Right cardiac atrium (tissue), 5 donors: ENCODE results near the gene PNPLA2. TPM values are rescaled to one million over a fixed set of nuclear protein-coding genes. Genes with fewer than 3 reads are reported as not detected.

Experiments
- polyA plus RNA-seq: library from polyadenylated mRNA; stranded (reverse); fragments of 200-250 nt; gene quantifications from one replicate; pipeline ENCODE4 v1.2.3, GENCODE V29; 2013
- total RNA-seq, 4 donors: library from RNA; stranded (reverse); fragmentation: NEBNext Ultra II Directional; extraction: Animal tissue kit (Norgen Biotek cat#: 25700); gene quantifications; one replicate each; pipeline ENCODE4 v1.2.1, GENCODE V29; 2021
- donor health status: healthy with polysubstance abuse.
- donor health status: DM: no; HTN: yes; CAD: no.
- donor health status: DM: no; HTN: no; CAD: no.
- donor health status: DM: no; HTN: yes; CAD: no; lungs with severe emphysema.
- donor health status: DM: yes; HTN: yes; CAD: no.

PNPLA2 gene
- total and polyA plus RNA-seq, 5 donors: 145 to 193 (median 176) TPM

Other genes with a start within 250 kb of the PNPLA2 start
- 10 to 100 TPM; 18.2 to 20.8 (median 20.1) TPM for gene PHRF1, start 242.4 kb upstream of the PNPLA2 start, total RNA-seq
- gene PHRF1, start 242.4 kb upstream of the PNPLA2 start, polyA plus RNA-seq: 17.0 TPM
- 10 to 100 TPM in 3 of 4 donors, 1 to 10 TPM in 1; 9.4 to 19.2 (median 13.5) TPM for gene IRF7, start 203.0 kb upstream of the PNPLA2 start, total RNA-seq
- 14.8 TPM for gene IRF7, start 203.0 kb upstream of the PNPLA2 start, polyA plus RNA-seq
- not detected for gene CDHR5, start 194.0 kb upstream of the PNPLA2 start, total RNA-seq
- gene CDHR5, start 194.0 kb upstream of the PNPLA2 start, polyA plus RNA-seq: 0.02 TPM
- gene SCT, start 191.7 kb upstream of the PNPLA2 start, total RNA-seq: 1 to 10 TPM in 2 of 4 donors, under 1 TPM in 1, not detected in 1; 0.79 to 1.2 (median 1.1) TPM
- gene SCT, start 191.7 kb upstream of the PNPLA2 start, polyA plus RNA-seq: not detected
- 1 to 10 TPM in 1 of 4 donors, under 1 TPM in 2, not detected in 1; 0.26 to 1.0 (median 0.29) TPM for gene DRD4, start 181.6 kb upstream of the PNPLA2 start, total RNA-seq
- 0.14 TPM for gene DRD4, start 181.6 kb upstream of the PNPLA2 start, polyA plus RNA-seq
- 10 to 100 TPM; 18.2 to 25.2 (median 22.6) TPM for gene DEAF1, start 123.7 kb upstream of the PNPLA2 start, total RNA-seq
- gene DEAF1, start 123.7 kb upstream of the PNPLA2 start, polyA plus RNA-seq: 17.5 TPM
- gene TMEM80, start 123.1 kb upstream of the PNPLA2 start, total RNA-seq: 10 to 100 TPM; 12.6 to 16.4 (median 14.3) TPM
- 17.6 TPM for gene TMEM80, start 123.1 kb upstream of the PNPLA2 start, polyA plus RNA-seq
- 1 to 10 TPM; 5.5 to 8.2 (median 6.3) TPM for gene EPS8L2, start 112.7 kb upstream of the PNPLA2 start, total RNA-seq
- 3.1 TPM for gene EPS8L2, start 112.7 kb upstream of the PNPLA2 start, polyA plus RNA-seq
- gene TALDO1, start 71.5 kb upstream of the PNPLA2 start, total RNA-seq: 10 to 100 TPM; 84.7 to 99.9 (median 94.9) TPM
- 82.3 TPM for gene TALDO1, start 71.5 kb upstream of the PNPLA2 start, polyA plus RNA-seq
- gene GATD1, start 41.4 kb upstream of the PNPLA2 start, total RNA-seq: 10 to 100 TPM; 30.0 to 34.5 (median 30.8) TPM
- 26.7 TPM for gene GATD1, start 41.4 kb upstream of the PNPLA2 start, polyA plus RNA-seq
- under 1 TPM in 3 of 4 donors, not detected in 1; 0.15 to 0.37 (median 0.28) TPM for gene CEND1, start 28.8 kb upstream of the PNPLA2 start, total RNA-seq
- gene CEND1, start 28.8 kb upstream of the PNPLA2 start, polyA plus RNA-seq: 0.59 TPM
- gene SLC25A22, start 20.6 kb upstream of the PNPLA2 start, total RNA-seq: 1 to 10 TPM; 3.8 to 9.0 (median 6.5) TPM
- gene SLC25A22, start 20.6 kb upstream of the PNPLA2 start, polyA plus RNA-seq: 4.1 TPM
- 1 to 10 TPM; 5.6 to 9.6 (median 8.9) TPM for gene PIDD1, start 13.7 kb upstream of the PNPLA2 start, total RNA-seq
- 10.4 TPM for gene PIDD1, start 13.7 kb upstream of the PNPLA2 start, polyA plus RNA-seq
- 1,000 to 10,000 TPM in 3 of 4 donors, 100 to 1,000 TPM in 1; 949 to 1,291 (median 1,094) TPM for gene RPLP2, start 8.9 kb upstream of the PNPLA2 start, total RNA-seq
- 859 TPM for gene RPLP2, start 8.9 kb upstream of the PNPLA2 start, polyA plus RNA-seq
- 10 to 100 TPM; 18.9 to 26.4 (median 21.0) TPM for gene CRACR2B, start 9.0 kb downstream of the PNPLA2 start, total RNA-seq
- 42.6 TPM for gene CRACR2B, start 9.0 kb downstream of the PNPLA2 start, polyA plus RNA-seq
- 100 to 1,000 TPM; 406 to 517 (median 443) TPM for gene CD151, start 14.0 kb downstream of the PNPLA2 start, total RNA-seq
- 671 TPM for gene CD151, start 14.0 kb downstream of the PNPLA2 start, polyA plus RNA-seq
- 100 to 1,000 TPM; 147 to 223 (median 191) TPM for gene POLR2L, start 23.6 kb downstream of the PNPLA2 start, total RNA-seq
- gene POLR2L, start 23.6 kb downstream of the PNPLA2 start, polyA plus RNA-seq: 278 TPM
- gene TSPAN4, start 23.9 kb downstream of the PNPLA2 start, total RNA-seq: 10 to 100 TPM; 36.6 to 45.1 (median 40.4) TPM
- 41.3 TPM for gene TSPAN4, start 23.9 kb downstream of the PNPLA2 start, polyA plus RNA-seq
- gene CHID1, start 91.9 kb downstream of the PNPLA2 start, total RNA-seq: 10 to 100 TPM; 60.1 to 70.5 (median 65.8) TPM
- 48.9 TPM for gene CHID1, start 91.9 kb downstream of the PNPLA2 start, polyA plus RNA-seq
- 10 to 100 TPM; 45.8 to 55.0 (median 51.9) TPM for gene AP2A2, start 107.0 kb downstream of the PNPLA2 start, total RNA-seq
- 22.4 TPM for gene AP2A2, start 107.0 kb downstream of the PNPLA2 start, polyA plus RNA-seq
- not detected for gene MUC6, start 217.8 kb downstream of the PNPLA2 start, total RNA-seq
- gene MUC6, start 217.8 kb downstream of the PNPLA2 start, polyA plus RNA-seq: 0.05 TPM